Measurements from ENCODE around the gene MKLN1. TPM values are rescaled to one million over a fixed set of nuclear protein-coding genes. Genes with fewer than 3 reads are reported as not detected.

The MKLN1 gene
- total RNA-seq, 2 experiments from 2014 or later = 12.1 to 56.6 TPM

GRCh38 chr7:131476740-131477139, 149.1 kb downstream of the MKLN1 start:
- intact Hi-C loops (cut with micrococcal nuclease; ENCODE audit: unreplicated experiment) = no loop called here
- no peaks in the 10 kb centered on the region for H3K9me2 ChIP-seq (ENCODE audit: insufficient read depth, low read length)
- no peak overlapping the region for H3K27ac ChIP-seq (ENCODE audit: low read depth, low read length, poor library complexity, severe bottlenecking)
- TSS peak; percentile 5 for BruUV-seq (replicated peaks)
- H3K4me2 ChIP-seq (ENCODE audit: low read length) = no peak overlapping the region
- CTCF ChIA-PET (ENCODE audit: unreplicated experiment) = no interaction called here
- no peaks in the 10 kb centered on the region for H3K79me2 ChIP-seq (ENCODE audit: insufficient read depth, low read depth, low read length)
- POLR2A ChIA-PET = interaction anchor here (0.6 kb wide), 2 partner anchors 37 to 833 kb away, joined by 3 read pairs; no protein-coding TSS in a partner anchor
- H3K9me3 ChIP-seq (ENCODE audit: low read length) = no peaks in the 10 kb centered on the region
- no peak overlapping the region for H2AFZ ChIP-seq (ENCODE audit: low read length)
- no peaks in the 10 kb centered on the region for H3K36me3 ChIP-seq (ENCODE audit: insufficient read depth, low read length)
- no peaks in the 10 kb centered on the region for H3K4me1 ChIP-seq (ENCODE audit: insufficient read depth, low read length, poor library complexity, severe bottlenecking)
- DNase-seq (ENCODE audit: low spot score) = no peak
- no peak overlapping the region for H3K4me3 ChIP-seq (ENCODE audit: low read depth, low read length, poor library complexity, severe bottlenecking)
- TF ChIP-seq CTCF (conservative IDR thresholded peaks at IDR 0.05; ENCODE audit: low read length) (no peak), EZH2phosphoT487 (IDR thresholded peaks at IDR 0.05; ENCODE audit: borderline replicate concordance, low read depth, low read length) (no peak)
- H4K20me1 ChIP-seq (ENCODE audit: insufficient read depth, low read length) = no peaks in the 10 kb centered on the region

DNA sequence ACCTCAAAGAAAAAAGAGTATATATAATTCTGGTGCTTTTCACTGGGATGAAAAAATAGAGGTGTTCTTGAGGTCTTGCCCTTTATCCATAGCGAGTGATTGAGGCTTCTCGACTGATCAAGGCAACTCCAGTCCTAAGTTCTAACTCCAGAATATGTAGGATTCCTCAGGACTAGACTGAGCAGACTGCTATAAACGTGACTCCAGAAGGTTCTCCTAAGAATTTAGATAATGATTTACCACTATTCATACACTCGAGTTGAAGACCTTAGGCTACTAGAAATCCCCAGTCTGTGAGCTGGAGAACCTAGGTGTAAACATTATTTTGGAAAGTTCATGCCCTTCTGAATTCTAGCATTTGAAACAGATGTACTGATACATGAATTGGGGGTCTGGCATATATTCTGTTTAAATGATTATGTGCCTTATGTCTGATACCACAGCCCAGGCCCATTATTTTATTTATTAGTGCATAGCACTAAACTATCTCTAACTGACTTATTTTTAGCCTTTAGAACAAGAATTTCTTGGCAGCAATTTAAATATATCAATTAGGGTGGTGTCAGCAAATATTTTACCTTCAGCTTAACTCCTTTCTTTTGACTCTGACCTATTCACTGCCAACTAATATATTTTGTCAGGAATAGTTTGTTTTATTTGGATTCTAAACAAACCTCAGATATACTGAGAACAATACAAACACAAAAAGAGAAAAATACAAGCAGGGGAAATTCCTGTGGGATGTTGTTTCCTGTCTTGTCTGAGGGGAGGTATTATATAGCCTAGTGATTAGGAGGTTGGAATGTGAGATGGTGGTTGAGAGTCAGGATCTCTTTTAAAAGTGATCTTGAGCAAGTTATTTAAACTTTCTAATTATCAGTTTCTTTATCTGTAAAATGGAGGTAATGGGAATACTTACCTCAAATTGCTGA, 153.0 kb downstream of the MKLN1 start:
- H3K9me3 ChIP-seq (ENCODE audit: low read length) = no peaks in the 10 kb centered on the region
- no peaks in the 10 kb centered on the region for H3K4me1 ChIP-seq (ENCODE audit: insufficient read depth, low read length, poor library complexity, severe bottlenecking)
- H3K27ac ChIP-seq (ENCODE audit: low read depth, low read length, poor library complexity, severe bottlenecking) = no peak overlapping the region
- no peaks in the 10 kb centered on the region for H3K36me3 ChIP-seq (ENCODE audit: insufficient read depth, low read length)
- TF ChIP-seq EZH2phosphoT487 (IDR thresholded peaks at IDR 0.05; ENCODE audit: borderline replicate concordance, low read depth, low read length) (no peak), CTCF (conservative IDR thresholded peaks at IDR 0.05; ENCODE audit: low read length) (no peak)
- intact Hi-C loops (cut with micrococcal nuclease; ENCODE audit: unreplicated experiment) = no loop called here
- H2AFZ ChIP-seq (ENCODE audit: low read length) = no peak overlapping the region
- ChIA-PET POLR2A (interaction anchor here (0.7 kb wide), 1 partner anchor 33 kb away, joined by 3 read pairs; no protein-coding TSS in a partner anchor), CTCF (ENCODE audit: unreplicated experiment) (no interaction called here)
- no peaks in the 10 kb centered on the region for H4K20me1 ChIP-seq (ENCODE audit: insufficient read depth, low read length)
- no peak for DNase-seq (ENCODE audit: low spot score)
- no peak overlapping the region for H3K4me3 ChIP-seq (ENCODE audit: low read depth, low read length, poor library complexity, severe bottlenecking)
- BruUV-seq (replicated peaks) = no TSS peak
- H3K9me2 ChIP-seq (ENCODE audit: insufficient read depth, low read length) = no peaks in the 10 kb centered on the region
- H3K79me2 ChIP-seq (ENCODE audit: insufficient read depth, low read depth, low read length) = no peaks in the 10 kb centered on the region
- no peak overlapping the region for H3K4me2 ChIP-seq (ENCODE audit: low read length)

GRCh38 chr7:131482800-131483199, 155.1 kb downstream of the MKLN1 start:
- no peaks in the 10 kb centered on the region for H3K4me1 ChIP-seq (ENCODE audit: insufficient read depth, low read length, poor library complexity, severe bottlenecking)
- ChIA-PET CTCF (ENCODE audit: unreplicated experiment) (no interaction called here), POLR2A (interaction anchor here (1.2 to 1.3 kb wide), 2 partner anchors 11 kb away, joined by 3 to 6 read pairs; no protein-coding TSS in a partner anchor)
- H3K4me3 ChIP-seq (ENCODE audit: low read depth, low read length, poor library complexity, severe bottlenecking) = no peak overlapping the region
- no peak for DNase-seq (ENCODE audit: low spot score)
- no peak overlapping the region for H3K4me2 ChIP-seq (ENCODE audit: low read length)
- no peaks in the 10 kb centered on the region for H3K9me2 ChIP-seq (ENCODE audit: insufficient read depth, low read length)
- H2AFZ ChIP-seq (ENCODE audit: low read length) = no peak overlapping the region
- no peaks in the 10 kb centered on the region for H3K79me2 ChIP-seq (ENCODE audit: insufficient read depth, low read depth, low read length)
- H3K9me3 ChIP-seq (ENCODE audit: low read length) = no peaks in the 10 kb centered on the region
- no peak for TF ChIP-seq EZH2phosphoT487 (IDR thresholded peaks at IDR 0.05; ENCODE audit: borderline replicate concordance, low read depth, low read length)
- TF ChIP-seq CTCF (conservative IDR thresholded peaks at IDR 0.05; ENCODE audit: low read length) = no peak
- no peaks in the 10 kb centered on the region for H3K36me3 ChIP-seq (ENCODE audit: insufficient read depth, low read length)
- H3K27ac ChIP-seq (ENCODE audit: low read depth, low read length, poor library complexity, severe bottlenecking) = no peak overlapping the region
- BruUV-seq (replicated peaks) = no TSS peak
- intact Hi-C loops (cut with micrococcal nuclease; ENCODE audit: unreplicated experiment) = no loop called here
- H4K20me1 ChIP-seq (ENCODE audit: insufficient read depth, low read length) = no peaks in the 10 kb centered on the region
